ENCODE measurements around the gene FAM168A.

Gene FAM168A

GRCh38 chr11:73597956-73598718 is at the start of gene FAM168A:
FAM168A (minus strand) TSS chr11:73598112; CDS start chr11:73468474, 129,638 bp downstream.
- peak; percentile 75 to 90 for DNase-seq (ENCODE audit: extremely low read depth in 1 of 2, low read depth in 1 of 2)

- peak; percentile 85 to 88 for DNase-seq (ENCODE audit: extremely low read depth in 1 of 2, low read depth in 1 of 2)
Measured at GRCh38 chr11:73647459-73648100, 49.7 kb upstream of the FAM168A start.

- DNase-seq (ENCODE audit: extremely low read depth in 1 of 2, low read depth in 1 of 2), result no peak
Measured at GRCh38 chr11:73645972-73646631, 48.2 kb upstream of the FAM168A start, which contains the start of gene PLEKHB1. PLEKHB1 (plus strand) TSS chr11:73646581; CDS start chr11:73646609, 28 bp downstream.

GRCh38 chr11:73645121-73645969 is 47.4 kb upstream of the FAM168A start:
- no peak for DNase-seq (ENCODE audit: extremely low read depth in 1 of 2, low read depth in 1 of 2)

GRCh38 chr11:73641668-73642067 is 43.8 kb upstream of the FAM168A start:
- no peak for DNase-seq (ENCODE audit: extremely low read depth in 1 of 2, low read depth in 1 of 2)

- no peak for DNase-seq (ENCODE audit: extremely low read depth in 1 of 2, low read depth in 1 of 2)
Measured at GRCh38 chr11:73640592-73640991, 42.7 kb upstream of the FAM168A start.

- DNase-seq (ENCODE audit: extremely low read depth in 1 of 2, low read depth in 1 of 2), result no peak
Measured at GRCh38 chr11:73637012-73637411, 39.1 kb upstream of the FAM168A start.

- DNase-seq (ENCODE audit: extremely low read depth in 1 of 2, low read depth in 1 of 2), result no peak
Measured at GRCh38 chr11:73636249-73636648, 38.3 kb upstream of the FAM168A start.

GRCh38 chr11:73635721-73636120 is 37.8 kb upstream of the FAM168A start:
- DNase-seq (ENCODE audit: extremely low read depth in 1 of 2, low read depth in 1 of 2), result no peak

- no peak for DNase-seq (ENCODE audit: extremely low read depth in 1 of 2, low read depth in 1 of 2)
Measured at GRCh38 chr11:73633999-73634398, 36.1 kb upstream of the FAM168A start.

- DNase-seq (ENCODE audit: extremely low read depth in 1 of 2, low read depth in 1 of 2), result no peak
Measured at GRCh38 chr11:73632996-73633395, 35.1 kb upstream of the FAM168A start.

GRCh38 chr11:73629907-73630306 is 32.0 kb upstream of the FAM168A start:
- no peak for DNase-seq (ENCODE audit: extremely low read depth in 1 of 2, low read depth in 1 of 2)

- DNase-seq (ENCODE audit: extremely low read depth in 1 of 2, low read depth in 1 of 2), result peak; percentile 27 to 50
Measured at GRCh38 chr11:73625696-73626318, 27.9 kb upstream of the FAM168A start.

GRCh38 chr11:73623686-73624085 is 25.8 kb upstream of the FAM168A start:
- no peak for DNase-seq (ENCODE audit: extremely low read depth in 1 of 2, low read depth in 1 of 2)

- DNase-seq (ENCODE audit: extremely low read depth in 1 of 2, low read depth in 1 of 2), result no peak
Measured at GRCh38 chr11:73622926-73623593, 25.1 kb upstream of the FAM168A start.

GRCh38 chr11:73614591-73614990 is 16.7 kb upstream of the FAM168A start:
- DNase-seq (ENCODE audit: extremely low read depth in 1 of 2, low read depth in 1 of 2), result no peak

GRCh38 chr11:73612601-73613140 is 14.8 kb upstream of the FAM168A start:
- no peak for DNase-seq (ENCODE audit: extremely low read depth in 1 of 2, low read depth in 1 of 2)

GRCh38 chr11:73598719-73599379 is 937 bp upstream of the FAM168A start:
- no peak for DNase-seq (ENCODE audit: extremely low read depth in 1 of 2, low read depth in 1 of 2)

GRCh38 chr11:73597336-73597955 is 466 bp downstream of the FAM168A start:
- DNase-seq (ENCODE audit: extremely low read depth in 1 of 2, low read depth in 1 of 2), result no peak
